ENCODE data around the gene FITM1.
A peak's percentile ranks its signal among the peaks of the same experiment; 100 is the strongest.

The FITM1 gene

GRCh38 chr14:24157331-24157730, 26.9 kb downstream of the FITM1 start:
- Histone ChIP-seq H3K27me3 (ENCODE audit: control insufficient read depth in 1 of 2, insufficient read depth in 2 of 2, low read length in 2 of 2) (no peaks in the 10 kb centered on the region), H3K27ac (ENCODE audit: low read depth, low read length) (no peak overlapping the region), H3K9ac (ENCODE audit: low read depth in 1 of 2, low read length in 2 of 2) (no peak overlapping the region), H3K4me3 (ENCODE audit: low read depth in 1 of 2, low read length in 2 of 2) (no peak overlapping the region), H3K36me3 (ENCODE audit: control insufficient read depth in 1 of 2, insufficient read depth in 2 of 2, low read length in 2 of 2) (peaks cover 40 to 60% of the 10 kb centered on the region in 2 donors), H3K4me1 (ENCODE audit: control insufficient read depth in 1 of 2, insufficient read depth in 2 of 2, low read length in 2 of 2) (peaks cover 14 to 15% of the 10 kb centered on the region in 2 donors), H3K9me3 (ENCODE audit: control insufficient read depth in 1 of 2, low read length in 2 of 2) (no peaks in the 10 kb centered on the region)

GRCh38 chr14:24159777-24160498, 29.5 kb downstream of the FITM1 start:
- no peaks in the 10 kb centered on the region for H3K9me3 ChIP-seq (ENCODE audit: control insufficient read depth in 1 of 2, low read length in 2 of 2)
- H3K4me1 ChIP-seq (ENCODE audit: control insufficient read depth in 1 of 2, insufficient read depth in 2 of 2, low read length in 2 of 2) = peaks cover 24 to 34% of the 10 kb centered on the region in 2 donors
- H3K9ac ChIP-seq (ENCODE audit: low read depth in 1 of 2, low read length in 2 of 2) = peak overlapping the region in 1 of 2 donors; percentile 39
- no peaks in the 10 kb centered on the region for H3K27me3 ChIP-seq (ENCODE audit: control insufficient read depth in 1 of 2, insufficient read depth in 2 of 2, low read length in 2 of 2)
- peaks cover 57 to 70% of the 10 kb centered on the region in 2 donors for H3K36me3 ChIP-seq (ENCODE audit: control insufficient read depth in 1 of 2, insufficient read depth in 2 of 2, low read length in 2 of 2)
- no peak overlapping the region for H3K4me3 ChIP-seq (ENCODE audit: low read depth in 1 of 2, low read length in 2 of 2)
- H3K27ac ChIP-seq (ENCODE audit: low read depth, low read length) = no peak overlapping the region

GRCh38 chr14:24160499-24160849, 30.0 kb downstream of the FITM1 start:
- H3K4me1 ChIP-seq (ENCODE audit: control insufficient read depth in 1 of 2, insufficient read depth in 2 of 2, low read length in 2 of 2) = peaks cover 24 to 34% of the 10 kb centered on the region in 2 donors
- no peaks in the 10 kb centered on the region for H3K27me3 ChIP-seq (ENCODE audit: control insufficient read depth in 1 of 2, insufficient read depth in 2 of 2, low read length in 2 of 2)
- peak overlapping the region; percentile 3 to 39 for H3K9ac ChIP-seq (ENCODE audit: low read depth in 1 of 2, low read length in 2 of 2)
- H3K9me3 ChIP-seq (ENCODE audit: control insufficient read depth in 1 of 2, low read length in 2 of 2) = no peaks in the 10 kb centered on the region
- peak overlapping the region in 1 of 2 donors; percentile 87 for H3K4me3 ChIP-seq (ENCODE audit: low read depth in 1 of 2, low read length in 2 of 2)
- H3K27ac ChIP-seq (ENCODE audit: low read depth, low read length) = peak overlapping the region; percentile 87
- H3K36me3 ChIP-seq (ENCODE audit: control insufficient read depth in 1 of 2, insufficient read depth in 2 of 2, low read length in 2 of 2) = peaks cover 57 to 70% of the 10 kb centered on the region in 2 donors

- H3K27me3 ChIP-seq (ENCODE audit: control insufficient read depth in 1 of 2, insufficient read depth in 2 of 2, low read length in 2 of 2) = no peaks in the 10 kb centered on the region
- peak within 1 kb of the TSS; percentile 87 to 90 for H3K4me3 ChIP-seq (ENCODE audit: low read depth in 1 of 2, low read length in 2 of 2)
- peak within 1 kb of the TSS; percentile 95 to 97 for H3K9ac ChIP-seq (ENCODE audit: low read depth in 1 of 2, low read length in 2 of 2)
- peaks cover 24 to 34% of the 10 kb centered on the region in 2 donors for H3K4me1 ChIP-seq (ENCODE audit: control insufficient read depth in 1 of 2, insufficient read depth in 2 of 2, low read length in 2 of 2)
- peak within 1 kb of the TSS; percentile 87 for H3K27ac ChIP-seq (ENCODE audit: low read depth, low read length)
- H3K36me3 ChIP-seq (ENCODE audit: control insufficient read depth in 1 of 2, insufficient read depth in 2 of 2, low read length in 2 of 2) = peaks cover 58 to 70% of the 10 kb centered on the region in 2 donors
- no peaks in the 10 kb centered on the region for H3K9me3 ChIP-seq (ENCODE audit: control insufficient read depth in 1 of 2, low read length in 2 of 2)
Observed at GRCh38 chr14:24160850-24161804, 30.7 kb downstream of the FITM1 start, which contains the start of gene IRF9. TSS of gene IRF9 (plus strand) at chr14:24161265. CDS start at chr14:24162145, 880 bp downstream.

GRCh38 chr14:24162093-24162492, 31.6 kb downstream of the FITM1 start:
- no peaks in the 10 kb centered on the region for H3K27me3 ChIP-seq (ENCODE audit: control insufficient read depth in 1 of 2, insufficient read depth in 2 of 2, low read length in 2 of 2)
- H3K4me3 ChIP-seq (ENCODE audit: low read depth in 1 of 2, low read length in 2 of 2) = peak overlapping the region; percentile 87 to 90
- H3K4me1 ChIP-seq (ENCODE audit: control insufficient read depth in 1 of 2, insufficient read depth in 2 of 2, low read length in 2 of 2) = peaks cover 24 to 34% of the 10 kb centered on the region in 2 donors
- peak overlapping the region; percentile 87 for H3K27ac ChIP-seq (ENCODE audit: low read depth, low read length)
- peaks cover 60 to 69% of the 10 kb centered on the region in 2 donors for H3K36me3 ChIP-seq (ENCODE audit: control insufficient read depth in 1 of 2, insufficient read depth in 2 of 2, low read length in 2 of 2)
- no peaks in the 10 kb centered on the region for H3K9me3 ChIP-seq (ENCODE audit: control insufficient read depth in 1 of 2, low read length in 2 of 2)
- H3K9ac ChIP-seq (ENCODE audit: low read depth in 1 of 2, low read length in 2 of 2) = peak overlapping the region; percentile 95 to 97

GRCh38 chr14:24164518-24164991, 34.1 kb downstream of the FITM1 start:
- peaks cover 24 to 34% of the 10 kb centered on the region in 2 donors for H3K4me1 ChIP-seq (ENCODE audit: control insufficient read depth in 1 of 2, insufficient read depth in 2 of 2, low read length in 2 of 2)
- no peak overlapping the region for H3K4me3 ChIP-seq (ENCODE audit: low read depth in 1 of 2, low read length in 2 of 2)
- H3K27me3 ChIP-seq (ENCODE audit: control insufficient read depth in 1 of 2, insufficient read depth in 2 of 2, low read length in 2 of 2) = no peaks in the 10 kb centered on the region
- peaks cover 60 to 66% of the 10 kb centered on the region in 2 donors for H3K36me3 ChIP-seq (ENCODE audit: control insufficient read depth in 1 of 2, insufficient read depth in 2 of 2, low read length in 2 of 2)
- H3K27ac ChIP-seq (ENCODE audit: low read depth, low read length) = no peak overlapping the region
- no peaks in the 10 kb centered on the region for H3K9me3 ChIP-seq (ENCODE audit: control insufficient read depth in 1 of 2, low read length in 2 of 2)
- H3K9ac ChIP-seq (ENCODE audit: low read depth in 1 of 2, low read length in 2 of 2) = no peak overlapping the region

- Histone ChIP-seq H3K27ac (ENCODE audit: low read depth, low read length) (no peak overlapping the region), H3K4me3 (ENCODE audit: low read depth in 1 of 2, low read length in 2 of 2) (no peak overlapping the region), H3K27me3 (ENCODE audit: control insufficient read depth in 1 of 2, insufficient read depth in 2 of 2, low read length in 2 of 2) (no peaks in the 10 kb centered on the region), H3K4me1 (ENCODE audit: control insufficient read depth in 1 of 2, insufficient read depth in 2 of 2, low read length in 2 of 2) (peaks cover 18 to 27% of the 10 kb centered on the region in 2 donors), H3K9ac (ENCODE audit: low read depth in 1 of 2, low read length in 2 of 2) (no peak overlapping the region), H3K9me3 (ENCODE audit: control insufficient read depth in 1 of 2, low read length in 2 of 2) (no peaks in the 10 kb centered on the region), H3K36me3 (ENCODE audit: control insufficient read depth in 1 of 2, insufficient read depth in 2 of 2, low read length in 2 of 2) (peaks cover 51 to 56% of the 10 kb centered on the region in 2 donors)
Observed at GRCh38 chr14:24165785-24166184, 35.3 kb downstream of the FITM1 start.

GRCh38 chr14:24167469-24168114, 37.1 kb downstream of the FITM1 start:
- Histone ChIP-seq H3K36me3 (ENCODE audit: control insufficient read depth in 1 of 2, insufficient read depth in 2 of 2, low read length in 2 of 2) (peaks cover 52 to 62% of the 10 kb centered on the region in 2 donors), H3K27me3 (ENCODE audit: control insufficient read depth in 1 of 2, insufficient read depth in 2 of 2, low read length in 2 of 2) (no peaks in the 10 kb centered on the region), H3K27ac (ENCODE audit: low read depth, low read length) (no peak overlapping the region)

GRCh38 chr14:24171422-24172260, 41.2 kb downstream of the FITM1 start, which contains the start of gene REC8:
TSS of gene REC8 (plus strand) at chr14:24172080. CDS start at chr14:24172553, 473 bp downstream.
- peak within 1 kb of the TSS; percentile 10 for H3K27ac ChIP-seq (ENCODE audit: low read depth, low read length)
- H3K9me3 ChIP-seq (ENCODE audit: control insufficient read depth in 1 of 2, low read length in 2 of 2) = no peaks in the 10 kb centered on the region
- no peaks in the 10 kb centered on the region for H3K4me1 ChIP-seq (ENCODE audit: control insufficient read depth in 1 of 2, insufficient read depth in 2 of 2, low read length in 2 of 2)
- H3K4me3 ChIP-seq (ENCODE audit: low read depth in 1 of 2, low read length in 2 of 2) = peak within 1 kb of the TSS; percentile 0 to 57
- no peaks in the 10 kb centered on the region for H3K27me3 ChIP-seq (ENCODE audit: control insufficient read depth in 1 of 2, insufficient read depth in 2 of 2, low read length in 2 of 2)
- peaks cover 27 to 44% of the 10 kb centered on the region in 2 donors for H3K36me3 ChIP-seq (ENCODE audit: control insufficient read depth in 1 of 2, insufficient read depth in 2 of 2, low read length in 2 of 2)
- peak within 1 kb of the TSS in 1 of 2 donors; percentile 16 for H3K9ac ChIP-seq (ENCODE audit: low read depth in 1 of 2, low read length in 2 of 2)

More at GRCh38 chr14:24167469-24168114, 37.1 kb downstream of the FITM1 start:
- H3K9me3 ChIP-seq (ENCODE audit: control insufficient read depth in 1 of 2, low read length in 2 of 2) = no peaks in the 10 kb centered on the region
- H3K4me3 ChIP-seq (ENCODE audit: low read depth in 1 of 2, low read length in 2 of 2) = no peak overlapping the region
- peaks cover 8 to 16% of the 10 kb centered on the region in 2 donors for H3K4me1 ChIP-seq (ENCODE audit: control insufficient read depth in 1 of 2, insufficient read depth in 2 of 2, low read length in 2 of 2)
- no peak overlapping the region for H3K9ac ChIP-seq (ENCODE audit: low read depth in 1 of 2, low read length in 2 of 2)

Data from duodenal mucosa (tissue), 2 donors.